GM18520 (cell line): ENCODE results near the gene WDR81.
"Not testable (repeated sequence)": the region's sequence is repeated elsewhere in the genome, so short reads cannot be mapped to it uniquely, and the experiment has no call there.

ENCODE experiments used
- ATAC-seq: cut with Tn5 transposase; IDR thresholded peaks from one replicate; pipeline ENCODE4 v1.9.1; 2021; ENCODE audit not compliant: unreplicated experiment

WDR81 gene

DNA sequence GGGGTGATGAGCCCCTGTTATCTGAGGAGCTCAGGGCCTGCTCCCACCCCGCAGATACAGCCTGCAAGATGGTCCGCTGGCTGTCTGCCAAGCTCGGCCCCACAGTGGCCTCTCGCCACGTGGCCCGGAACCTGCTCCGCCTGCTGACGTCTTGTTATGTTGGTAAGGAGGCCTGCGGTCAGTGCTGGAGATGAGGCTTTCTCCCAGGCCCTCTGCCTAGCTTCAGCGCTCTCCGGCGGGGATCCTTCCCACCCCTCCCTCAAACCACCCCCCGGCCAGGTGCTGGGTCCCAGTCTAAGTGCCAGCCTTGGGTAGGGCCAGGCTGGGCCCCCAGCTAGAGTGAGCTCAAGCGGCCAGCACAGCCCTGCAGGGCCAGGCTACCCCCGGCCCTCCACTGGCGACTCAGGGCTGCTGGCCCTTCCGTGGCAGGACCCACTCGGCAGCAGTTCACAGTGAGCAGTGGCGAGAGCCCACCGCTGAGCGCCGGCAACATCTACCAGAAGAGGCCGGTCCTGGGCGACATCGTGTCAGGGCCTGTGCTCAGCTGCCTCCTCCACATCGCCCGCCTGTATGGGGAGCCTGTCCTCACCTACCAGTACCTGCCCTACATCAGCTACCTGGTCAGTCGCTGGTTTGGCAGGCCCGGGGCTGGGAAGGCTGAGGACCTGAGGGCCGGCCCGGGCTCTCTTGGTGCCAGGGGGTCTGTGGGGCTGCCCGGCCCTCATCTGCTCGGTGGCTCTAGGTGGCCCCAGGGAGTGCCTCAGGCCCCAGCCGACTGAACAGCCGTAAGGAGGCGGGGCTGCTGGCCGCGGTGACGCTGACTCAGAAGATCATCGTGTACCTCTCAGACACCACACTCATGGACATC lies 6.1 kb downstream of the WDR81 start:
- ATAC-seq: no peak

DNA sequence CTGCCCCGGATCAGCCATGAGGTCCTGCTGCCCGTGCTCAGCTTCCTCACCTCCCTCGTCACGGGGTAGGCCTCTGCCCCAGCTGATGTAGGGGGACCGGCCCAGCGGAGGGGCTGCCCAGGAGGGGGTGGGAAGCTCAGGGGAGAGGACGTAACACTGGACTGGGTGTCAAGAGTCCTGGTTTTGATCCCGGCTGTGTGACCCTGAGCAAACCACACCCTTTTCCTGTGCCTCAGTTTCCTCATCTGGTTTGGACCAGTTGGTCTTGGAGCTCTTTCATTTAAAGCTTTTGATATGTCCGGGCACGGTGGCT lies 6.6 kb downstream of the WDR81 start:
- ATAC-seq: no peak

- ATAC-seq: no peak
These were observed 7.8 kb downstream of the WDR81 start for GRCh38 chr17:1732241-1732832.

- no peak for ATAC-seq
These were observed 8.4 kb downstream of the WDR81 start for GRCh38 chr17:1732833-1733321.

DNA sequence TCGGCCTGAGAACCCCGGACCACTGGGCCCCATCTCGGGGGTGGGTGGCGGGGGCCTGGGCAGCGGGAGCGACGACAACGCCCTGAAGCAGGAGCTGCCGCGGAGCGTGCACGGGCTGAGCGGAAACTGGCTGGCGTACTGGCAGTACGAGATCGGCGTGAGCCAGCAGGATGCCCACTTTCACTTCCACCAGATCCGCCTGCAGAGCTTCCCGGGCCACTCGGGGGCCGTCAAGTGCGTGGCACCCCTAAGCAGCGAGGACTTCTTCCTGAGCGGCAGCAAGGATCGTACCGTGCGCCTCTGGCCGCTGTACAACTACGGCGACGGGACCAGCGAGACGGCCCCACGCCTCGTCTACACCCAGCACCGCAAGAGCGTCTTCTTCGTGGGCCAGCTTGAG lies 9.3 kb downstream of the WDR81 start:
- no peak for ATAC-seq

GRCh38 chr17:1735418-1735817 lies 10.9 kb downstream of the WDR81 start:
- ATAC-seq: no peak

GRCh38 chr17:1735834-1736347 lies 11.4 kb downstream of the WDR81 start:
- no peak for ATAC-seq

- no peak for ATAC-seq
These were observed 12.1 kb downstream of the WDR81 start for GRCh38 chr17:1736348-1737281.

GRCh38 chr17:1737531-1738291 lies 13.2 kb downstream of the WDR81 start:
- no peak for ATAC-seq

DNA sequence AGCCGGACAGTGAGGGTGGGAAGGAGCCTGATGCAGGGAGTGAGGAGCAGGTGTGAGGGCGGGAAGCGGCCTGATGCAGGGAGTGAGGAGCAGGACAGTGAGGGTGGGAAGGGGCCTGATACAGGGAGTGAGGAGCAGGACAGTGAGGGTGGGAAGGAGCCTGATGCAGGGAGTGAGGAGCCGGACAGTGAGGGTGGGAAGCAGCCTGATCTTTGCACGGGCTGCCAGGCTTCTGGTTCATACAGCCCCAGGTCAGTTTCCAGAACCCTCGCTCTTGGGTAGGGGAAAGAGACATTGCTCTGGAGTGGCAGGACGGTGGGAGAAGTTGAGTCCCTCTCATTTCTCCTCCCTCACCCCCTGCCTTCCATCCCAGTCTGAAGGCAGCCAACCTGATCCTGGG lies 17.4 kb downstream of the WDR81 start:
- ATAC-seq: not testable (repeated sequence)

DNA sequence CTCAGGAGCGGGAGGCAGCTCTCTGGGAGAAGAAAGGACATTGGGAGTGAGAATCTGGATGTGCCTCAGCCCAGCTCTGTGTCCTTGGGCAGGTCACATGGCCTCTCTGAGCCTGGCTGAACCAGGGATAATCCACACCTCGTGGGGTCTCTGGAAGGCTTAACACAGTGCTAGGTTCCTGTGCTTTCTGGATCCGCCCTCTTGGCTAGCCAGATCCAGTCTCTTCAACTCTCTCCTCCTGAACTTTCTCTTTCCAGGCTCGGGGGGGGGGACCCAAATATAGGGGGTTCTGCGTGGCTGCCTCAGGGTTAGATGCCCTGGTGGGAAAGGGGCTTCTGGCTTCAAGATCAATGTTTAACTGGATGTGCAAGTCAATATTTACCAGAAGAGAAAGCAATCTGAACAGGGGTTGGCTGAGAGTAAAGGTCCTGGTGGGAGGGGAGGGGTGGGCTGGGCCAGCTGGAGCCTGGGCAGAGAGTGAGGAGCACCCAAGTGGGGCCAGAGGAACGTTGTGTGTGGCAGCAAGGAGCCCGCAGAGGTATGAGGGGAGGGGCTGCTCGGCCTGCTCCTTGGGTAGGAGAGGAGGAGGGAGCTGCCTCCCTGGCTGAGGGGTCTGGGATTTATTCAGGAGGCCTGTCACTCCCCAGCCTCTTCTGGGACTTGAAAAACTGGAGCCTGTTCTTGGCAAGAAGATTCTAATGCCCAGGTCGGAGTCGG lies 18.0 kb downstream of the WDR81 start, which contains the start of gene SERPINF2:
Gene SERPINF2, plus strand, starts transcription at position 501 of the 717 bp plus-strand sequence. CDS start 2,125 bp downstream, outside the sequence.
- ATAC-seq: no peak

GRCh38 chr17:1743088-1743439 lies 18.6 kb downstream of the WDR81 start:
- no peak for ATAC-seq

- ATAC-seq: no peak
These were observed 20.3 kb downstream of the WDR81 start for GRCh38 chr17:1744551-1745512.

DNA sequence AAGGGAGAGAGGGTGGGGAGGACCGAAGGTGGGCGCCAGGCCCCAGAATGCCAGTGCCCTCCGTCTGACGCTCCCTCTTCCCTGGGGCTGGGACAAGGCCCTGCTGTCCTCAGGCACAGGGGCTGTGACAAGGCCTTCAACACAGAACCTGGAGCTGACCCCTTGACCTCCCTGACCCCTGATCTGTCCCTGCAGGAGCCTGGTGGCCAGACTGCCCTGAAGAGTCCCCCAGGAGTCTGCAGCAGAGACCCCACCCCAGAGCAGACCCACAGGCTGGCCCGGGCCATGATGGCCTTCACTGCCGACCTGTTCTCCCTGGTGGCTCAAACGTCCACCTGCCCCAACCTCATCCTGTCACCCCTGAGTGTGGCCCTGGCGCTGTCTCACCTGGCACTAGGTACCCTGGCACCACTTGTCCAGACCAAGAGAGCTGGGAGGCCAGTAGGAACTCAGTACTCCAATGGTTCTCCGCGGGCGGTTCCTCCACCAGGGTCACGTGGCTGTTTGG lies 21.1 kb downstream of the WDR81 start:
- ATAC-seq: no peak

DNA sequence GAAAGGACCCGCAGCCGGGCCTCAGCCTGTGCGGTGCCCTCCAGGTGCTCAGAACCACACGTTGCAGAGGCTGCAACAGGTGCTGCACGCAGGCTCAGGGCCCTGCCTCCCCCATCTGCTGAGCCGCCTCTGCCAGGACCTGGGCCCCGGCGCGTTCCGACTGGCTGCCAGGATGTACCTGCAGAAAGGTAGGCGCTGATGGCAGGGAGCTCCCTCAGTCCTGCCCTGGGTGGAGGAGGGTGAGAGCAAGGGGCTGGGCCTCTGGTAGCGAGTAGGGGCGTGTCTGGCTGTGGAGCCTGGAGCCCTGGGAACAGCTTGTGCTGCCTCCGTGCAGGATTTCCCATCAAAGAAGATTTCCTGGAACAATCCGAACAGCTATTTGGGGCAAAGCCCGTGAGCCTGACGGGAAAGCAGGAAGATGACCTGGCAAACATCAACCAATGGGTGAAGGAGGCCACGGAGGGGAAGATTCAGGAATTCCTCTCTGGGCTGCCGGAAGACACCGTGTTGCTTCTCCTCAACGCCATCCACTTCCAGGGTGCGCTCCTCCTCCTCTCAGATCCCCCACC lies 22.6 kb downstream of the WDR81 start:
- no peak for ATAC-seq

- no peak for ATAC-seq
These were observed 26.1 kb downstream of the WDR81 start for GRCh38 chr17:1750628-1751027.

DNA sequence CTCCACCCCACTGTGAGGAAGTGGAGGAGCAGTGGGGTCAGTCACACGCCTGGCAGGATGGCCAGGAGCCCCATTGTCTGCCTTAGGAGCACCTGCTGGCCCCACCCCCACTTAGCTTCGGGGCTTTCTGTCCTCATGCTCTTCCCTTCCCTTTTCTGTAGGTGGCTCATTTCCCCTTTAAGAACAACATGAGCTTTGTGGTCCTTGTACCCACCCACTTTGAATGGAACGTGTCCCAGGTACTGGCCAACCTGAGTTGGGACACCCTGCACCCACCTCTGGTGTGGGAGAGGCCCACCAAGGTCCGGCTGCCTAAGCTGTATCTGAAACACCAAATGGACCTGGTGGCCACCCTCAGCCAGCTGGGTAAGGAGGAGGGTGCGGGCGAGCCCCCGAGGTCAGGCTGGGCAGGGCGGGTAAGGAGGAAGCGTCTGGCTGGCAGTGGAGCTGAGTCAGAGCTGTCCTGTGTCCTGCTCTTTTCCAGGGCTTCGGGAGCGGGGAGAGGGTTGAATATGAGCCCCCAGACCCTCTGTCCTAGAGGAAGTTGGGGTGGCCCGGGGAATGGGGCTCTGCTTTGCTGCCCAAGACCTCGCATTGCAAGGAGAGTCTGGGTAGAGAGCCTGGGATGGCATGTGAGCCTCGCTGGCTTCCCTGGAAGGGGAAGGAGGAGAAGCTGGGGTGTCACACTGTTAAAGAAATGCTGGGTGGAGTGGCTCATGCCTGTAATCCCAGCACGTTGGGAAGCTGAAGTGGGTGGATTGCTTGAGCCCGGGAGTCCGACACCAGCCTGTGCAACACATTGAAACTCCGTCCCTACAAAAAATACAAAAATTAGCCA lies 28.1 kb downstream of the WDR81 start:
- ATAC-seq: no peak
